Fibroblast of skin of scalp (primary cell): ENCODE data around the gene NTPCR.
"Not testable (repeated sequence)": the region's sequence is repeated elsewhere in the genome, so short reads cannot be mapped to it uniquely, and the experiment has no call there.

Source experiments
- DNase-seq: peaks from one replicate; pipeline ENCODE4 v3.0.0-alpha.2; 2013

Gene NTPCR

GRCh38 chr1:232984577-232985425 lies 34.4 kb downstream of the NTPCR start:
- no peak for DNase-seq

- no peak for DNase-seq
These were observed 35.6 kb downstream of the NTPCR start for GRCh38 chr1:232985882-232986526.

- no peak for DNase-seq
These were observed 36.1 kb downstream of the NTPCR start for GRCh38 chr1:232986527-232986922.

GRCh38 chr1:232987046-232987773 lies 36.8 kb downstream of the NTPCR start:
- no peak for DNase-seq

- DNase-seq = no peak
These were observed 37.3 kb downstream of the NTPCR start for GRCh38 chr1:232987774-232988140.

- DNase-seq = no peak
These were observed 38.2 kb downstream of the NTPCR start for GRCh38 chr1:232988572-232989040.

- no peak for DNase-seq
These were observed 40.0 kb downstream of the NTPCR start for GRCh38 chr1:232990176-232991128.

GRCh38 chr1:232991238-232991637 lies 40.8 kb downstream of the NTPCR start:
- no peak for DNase-seq

GRCh38 chr1:232992227-232992626 lies 41.8 kb downstream of the NTPCR start:
- no peak for DNase-seq

GRCh38 chr1:232993555-232993954 lies 43.1 kb downstream of the NTPCR start:
- no peak for DNase-seq

GRCh38 chr1:232995189-232995588 lies 44.8 kb downstream of the NTPCR start:
- no peak for DNase-seq

GRCh38 chr1:232996143-232996542 lies 45.7 kb downstream of the NTPCR start:
- no peak for DNase-seq

GRCh38 chr1:232998138-232998537 lies 47.7 kb downstream of the NTPCR start:
- no peak for DNase-seq

- DNase-seq = no peak
These were observed 48.2 kb downstream of the NTPCR start for GRCh38 chr1:232998646-232999045.

GRCh38 chr1:232999956-233000625 lies 49.7 kb downstream of the NTPCR start:
- no peak for DNase-seq

- not testable (repeated sequence) for DNase-seq
These were observed 53.2 kb downstream of the NTPCR start for GRCh38 chr1:233003638-233004037.

- DNase-seq = no peak
These were observed 54.0 kb downstream of the NTPCR start for GRCh38 chr1:233004451-233004850.

- no peak for DNase-seq
These were observed 54.7 kb downstream of the NTPCR start for GRCh38 chr1:233005156-233005555.

- no peak for DNase-seq
These were observed 55.3 kb downstream of the NTPCR start for GRCh38 chr1:233005703-233006102.

GRCh38 chr1:233006108-233006507 lies 55.7 kb downstream of the NTPCR start:
- no peak for DNase-seq

- no peak for DNase-seq
These were observed 56.1 kb downstream of the NTPCR start for GRCh38 chr1:233006541-233006973.

- no peak for DNase-seq
These were observed 59.7 kb downstream of the NTPCR start for GRCh38 chr1:233010146-233010545.
